IMR-90 (cell line): ENCODE data around the gene COL24A1.

Experiments
- BHLHE40 ChIP-seq: fragments of 150-350 bp; IDR thresholded peaks from 2 replicates; pipeline ENCODE4 v1.6.1; 2016; ENCODE audit warnings: mild to moderate bottlenecking, low read depth, low read length
- CEBPB ChIP-seq: IDR thresholded peaks from 2 replicates; pipeline ENCODE4 v1.6.1; 2012; ENCODE audit warnings: low read depth, low read length, improper control_type of control experiment
- CHD1 ChIP-seq: IDR thresholded peaks from 2 replicates; pipeline ENCODE4 v1.6.1; 2012; ENCODE audit warnings: low read depth, low read length, improper control_type of control experiment
- FOS ChIP-seq: fragments of 150-350 bp; IDR thresholded peaks from 2 replicates; pipeline ENCODE4 v1.6.1; 2016; ENCODE audit warnings: low read depth, low read length
- MAZ ChIP-seq: IDR thresholded peaks from 2 replicates; pipeline ENCODE4 v1.6.1; 2012; ENCODE audit warnings: low read depth, mild to moderate bottlenecking, low read length, improper control_type of control experiment, moderate library complexity, borderline replicate concordance
- POLR2A ChIP-seq: IDR thresholded peaks from 2 replicates; pipeline ENCODE4 v1.6.1; 2012; ENCODE audit warnings: mild to moderate bottlenecking, low read depth, low read length
- RAD21 ChIP-seq: IDR thresholded peaks from 2 replicates; pipeline ENCODE4 v1.6.1; 2012; ENCODE audit warnings: low read length, improper control_type of control experiment
- RCOR1 ChIP-seq: IDR thresholded peaks from 2 replicates; pipeline ENCODE4 v1.6.1; 2012; ENCODE audit warnings: mild to moderate bottlenecking, low read length, improper control_type of control experiment; ENCODE audit not compliant: insufficient replicate concordance
- RFX5 ChIP-seq: IDR thresholded peaks from 2 replicates; pipeline ENCODE4 v1.8.0; 2012; ENCODE audit warnings: low read depth, mild to moderate bottlenecking, low read length, moderate library complexity
- SMC3 ChIP-seq: fragments of 150-350 bp; IDR thresholded peaks from 2 replicates; pipeline ENCODE4 v1.6.1; 2016; ENCODE audit warnings: low read depth, mild to moderate bottlenecking, antibody characterized with exemption, low read length, moderate library complexity
- TF ChIP-seq, protein P1 (sequence below): conservative IDR thresholded peaks from 2 replicates; pipeline ENCODE4 v1.5.1; 2012; ENCODE audit warnings: mild to moderate bottlenecking, low read depth, low read length, improper control_type of control experiment
- TF ChIP-seq, protein P2 (sequence below): fragments of 150-350 bp; IDR thresholded peaks from 2 replicates; pipeline ENCODE4 v1.6.1; 2016; ENCODE audit warnings: low read depth, mild to moderate bottlenecking, low read length, moderate library complexity, borderline replicate concordance
- TF ChIP-seq, protein P3 (sequence below): fragments of 150-350 bp; IDR thresholded peaks from 2 replicates; pipeline ENCODE4 v1.6.1; 2017; ENCODE audit warnings: mild to moderate bottlenecking, antibody characterized with exemption, low read length, low read depth

DNA sequence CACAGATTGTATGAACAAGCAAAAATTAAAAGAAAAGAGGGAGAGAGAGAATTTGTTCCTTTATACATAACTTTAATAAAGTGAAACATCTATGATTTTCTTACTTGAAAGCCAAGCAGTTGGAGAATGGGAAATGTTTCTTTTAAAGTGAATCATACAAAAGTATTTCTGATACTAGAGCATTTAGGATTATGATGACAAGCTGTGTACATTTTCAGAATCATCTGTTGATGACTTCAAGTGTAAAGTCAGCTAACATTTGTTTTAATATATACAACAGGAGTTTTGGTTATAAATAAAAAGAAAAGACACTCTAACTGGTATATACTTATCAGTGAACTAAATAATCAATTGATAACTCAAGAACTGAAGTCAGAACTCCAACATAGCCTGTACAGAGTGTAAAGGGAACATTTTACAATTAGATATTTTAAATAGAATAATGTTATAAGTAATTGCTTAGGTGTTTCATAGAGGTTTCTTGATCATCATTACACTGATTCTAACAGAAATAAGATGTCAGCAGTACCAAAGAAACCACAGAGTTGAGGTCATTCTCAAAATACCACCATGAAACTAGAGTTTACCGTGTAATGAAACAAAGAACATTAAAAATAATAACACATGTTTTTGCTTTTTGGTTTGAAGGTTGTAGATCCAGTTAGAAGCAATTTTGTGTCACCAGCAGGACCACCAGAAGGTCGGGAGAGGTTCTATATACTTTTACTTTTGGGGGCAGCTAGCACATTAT, 103.4 kb downstream of the COL24A1 start:
- TF ChIP-seq POLR2A, result no peak
- TF ChIP-seq RAD21, result no peak
- TF ChIP-seq, protein P1, sequence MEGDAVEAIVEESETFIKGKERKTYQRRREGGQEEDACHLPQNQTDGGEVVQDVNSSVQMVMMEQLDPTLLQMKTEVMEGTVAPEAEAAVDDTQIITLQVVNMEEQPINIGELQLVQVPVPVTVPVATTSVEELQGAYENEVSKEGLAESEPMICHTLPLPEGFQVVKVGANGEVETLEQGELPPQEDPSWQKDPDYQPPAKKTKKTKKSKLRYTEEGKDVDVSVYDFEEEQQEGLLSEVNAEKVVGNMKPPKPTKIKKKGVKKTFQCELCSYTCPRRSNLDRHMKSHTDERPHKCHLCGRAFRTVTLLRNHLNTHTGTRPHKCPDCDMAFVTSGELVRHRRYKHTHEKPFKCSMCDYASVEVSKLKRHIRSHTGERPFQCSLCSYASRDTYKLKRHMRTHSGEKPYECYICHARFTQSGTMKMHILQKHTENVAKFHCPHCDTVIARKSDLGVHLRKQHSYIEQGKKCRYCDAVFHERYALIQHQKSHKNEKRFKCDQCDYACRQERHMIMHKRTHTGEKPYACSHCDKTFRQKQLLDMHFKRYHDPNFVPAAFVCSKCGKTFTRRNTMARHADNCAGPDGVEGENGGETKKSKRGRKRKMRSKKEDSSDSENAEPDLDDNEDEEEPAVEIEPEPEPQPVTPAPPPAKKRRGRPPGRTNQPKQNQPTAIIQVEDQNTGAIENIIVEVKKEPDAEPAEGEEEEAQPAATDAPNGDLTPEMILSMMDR, result no peak
- TF ChIP-seq BHLHE40, result no peak
- TF ChIP-seq RFX5, result no peak
- no peak for TF ChIP-seq CHD1
- TF ChIP-seq CEBPB, result no peak
- no peak for TF ChIP-seq SMC3
- TF ChIP-seq, protein P2, sequence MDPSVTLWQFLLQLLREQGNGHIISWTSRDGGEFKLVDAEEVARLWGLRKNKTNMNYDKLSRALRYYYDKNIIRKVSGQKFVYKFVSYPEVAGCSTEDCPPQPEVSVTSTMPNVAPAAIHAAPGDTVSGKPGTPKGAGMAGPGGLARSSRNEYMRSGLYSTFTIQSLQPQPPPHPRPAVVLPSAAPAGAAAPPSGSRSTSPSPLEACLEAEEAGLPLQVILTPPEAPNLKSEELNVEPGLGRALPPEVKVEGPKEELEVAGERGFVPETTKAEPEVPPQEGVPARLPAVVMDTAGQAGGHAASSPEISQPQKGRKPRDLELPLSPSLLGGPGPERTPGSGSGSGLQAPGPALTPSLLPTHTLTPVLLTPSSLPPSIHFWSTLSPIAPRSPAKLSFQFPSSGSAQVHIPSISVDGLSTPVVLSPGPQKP, result no peak
- no peak for TF ChIP-seq FOS
- no peak for TF ChIP-seq RCOR1
- no peak for TF ChIP-seq MAZ
- TF ChIP-seq, protein P3, sequence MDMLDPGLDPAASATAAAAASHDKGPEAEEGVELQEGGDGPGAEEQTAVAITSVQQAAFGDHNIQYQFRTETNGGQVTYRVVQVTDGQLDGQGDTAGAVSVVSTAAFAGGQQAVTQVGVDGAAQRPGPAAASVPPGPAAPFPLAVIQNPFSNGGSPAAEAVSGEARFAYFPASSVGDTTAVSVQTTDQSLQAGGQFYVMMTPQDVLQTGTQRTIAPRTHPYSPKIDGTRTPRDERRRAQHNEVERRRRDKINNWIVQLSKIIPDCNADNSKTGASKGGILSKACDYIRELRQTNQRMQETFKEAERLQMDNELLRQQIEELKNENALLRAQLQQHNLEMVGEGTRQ, result no peak
